Gastroesophageal sphincter (tissue), 3 donors: ENCODE results near the gene TBC1D3E.
"Not testable (repeated sequence)": the region's sequence is repeated elsewhere in the genome, so short reads cannot be mapped to it uniquely, and the experiment has no call there.

Experiments used
- EP300 ChIP-seq: sonication (generic); formaldehyde crosslinking; IDR thresholded peaks from one replicate; pipeline ENCODE4 v1.6.1; 2017; ENCODE audit warnings: antibody characterized with exemption, mild to moderate bottlenecking
- POLR2A ChIP-seq, 2 donors: fragments of 450-650 bp; IDR thresholded peaks; one replicate each; pipeline ENCODE4 v1.6.1; 2017; ENCODE audit warnings: antibody characterized with exemption in 2 of 2, mild to moderate bottlenecking in 2 of 2, moderate library complexity in 1 of 2
- POLR2AphosphoS5 ChIP-seq: sonication (generic); formaldehyde crosslinking; IDR thresholded peaks from one replicate; pipeline ENCODE4 v1.6.1; 2017; ENCODE audit warnings: antibody characterized with exemption
- TF ChIP-seq, protein P1 (sequence below), 4 experiments: fragments of 200-600 bp in 2 of 4; fragments of 450-650 bp in 2 of 4; sonication (generic) in 1 of 4; IDR thresholded peaks; one replicate each; pipeline ENCODE4 v1.5.1; 2017 to 2019; ENCODE audit warnings: antibody characterized with exemption in 4 of 4, mild to moderate bottlenecking in 2 of 4, moderate library complexity in 2 of 4

DNA sequence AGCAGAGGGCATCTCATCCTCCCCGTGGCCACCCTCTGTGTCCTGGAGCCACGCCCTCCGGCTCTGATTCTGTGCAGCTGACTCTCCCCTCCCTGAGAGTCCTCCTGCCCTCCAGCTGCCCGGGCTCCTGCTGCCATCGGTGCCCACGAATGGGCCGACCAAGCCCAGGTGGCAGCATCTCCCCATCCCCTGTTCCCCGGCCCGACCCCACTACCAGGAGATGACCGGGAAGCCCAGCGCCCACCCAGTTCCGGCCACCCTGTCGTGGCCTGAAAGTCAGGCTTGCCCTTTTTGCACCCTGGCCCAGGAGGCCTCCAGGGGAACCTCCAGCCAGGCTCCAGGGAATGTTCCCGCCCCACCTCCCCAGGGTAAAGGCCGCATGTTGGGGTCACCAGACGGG lies 7.1 kb downstream of the TBC1D3E start:
- TF ChIP-seq, protein P1, sequence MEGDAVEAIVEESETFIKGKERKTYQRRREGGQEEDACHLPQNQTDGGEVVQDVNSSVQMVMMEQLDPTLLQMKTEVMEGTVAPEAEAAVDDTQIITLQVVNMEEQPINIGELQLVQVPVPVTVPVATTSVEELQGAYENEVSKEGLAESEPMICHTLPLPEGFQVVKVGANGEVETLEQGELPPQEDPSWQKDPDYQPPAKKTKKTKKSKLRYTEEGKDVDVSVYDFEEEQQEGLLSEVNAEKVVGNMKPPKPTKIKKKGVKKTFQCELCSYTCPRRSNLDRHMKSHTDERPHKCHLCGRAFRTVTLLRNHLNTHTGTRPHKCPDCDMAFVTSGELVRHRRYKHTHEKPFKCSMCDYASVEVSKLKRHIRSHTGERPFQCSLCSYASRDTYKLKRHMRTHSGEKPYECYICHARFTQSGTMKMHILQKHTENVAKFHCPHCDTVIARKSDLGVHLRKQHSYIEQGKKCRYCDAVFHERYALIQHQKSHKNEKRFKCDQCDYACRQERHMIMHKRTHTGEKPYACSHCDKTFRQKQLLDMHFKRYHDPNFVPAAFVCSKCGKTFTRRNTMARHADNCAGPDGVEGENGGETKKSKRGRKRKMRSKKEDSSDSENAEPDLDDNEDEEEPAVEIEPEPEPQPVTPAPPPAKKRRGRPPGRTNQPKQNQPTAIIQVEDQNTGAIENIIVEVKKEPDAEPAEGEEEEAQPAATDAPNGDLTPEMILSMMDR (IDR thresholded peaks at IDR 0.05) = not testable (repeated sequence)
- not testable (repeated sequence) for TF ChIP-seq POLR2AphosphoS5; POLR2A (IDR thresholded peaks at IDR 0.05); EP300
